Stimulated activated CD8-positive, alpha-beta memory T cell treated with anti-CD3 and anti-CD28 coated beads, Interleukin-4, amount 100 ng/mL, for 48 hours (primary cell): Measurements from ENCODE around the gene CNTNAP1.

Experiments used
- DNase-seq: peaks from one replicate; pipeline ENCODE4 v3.0.0-alpha.2; 2020

Gene CNTNAP1

DNA sequence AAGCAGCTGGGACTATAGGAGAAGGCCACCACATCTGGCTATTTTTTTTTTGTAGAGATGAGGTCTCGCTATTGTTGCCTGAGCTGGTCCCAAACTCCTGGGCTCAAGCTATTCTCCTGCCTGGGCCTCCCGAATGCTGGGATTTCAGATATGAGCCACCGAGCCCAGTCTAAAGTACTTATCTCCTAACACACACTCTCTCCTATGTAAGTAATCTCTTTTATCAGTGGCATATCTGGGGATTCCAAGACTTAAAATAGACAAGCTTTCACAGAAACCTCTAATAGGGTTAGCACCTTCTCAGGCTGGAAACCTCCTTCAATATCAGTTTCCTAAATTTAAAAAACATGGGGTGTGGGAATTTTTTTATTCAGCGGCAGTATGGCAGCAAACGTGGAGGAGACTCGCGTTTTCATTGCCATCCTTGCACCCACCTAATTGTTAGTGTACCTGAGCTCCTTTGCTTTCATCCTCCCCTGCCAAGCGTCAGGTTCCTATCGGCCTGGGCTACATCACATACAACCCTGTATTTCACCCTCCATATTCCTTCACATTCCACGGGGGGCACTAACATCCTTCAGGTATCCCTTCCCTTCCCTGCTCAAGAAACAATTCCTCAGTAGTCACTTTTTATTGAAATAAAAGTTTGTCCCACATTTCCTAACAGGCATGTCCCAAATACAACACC is 61.4 kb downstream of the CNTNAP1 start:
- DNase-seq: no peak

DNA sequence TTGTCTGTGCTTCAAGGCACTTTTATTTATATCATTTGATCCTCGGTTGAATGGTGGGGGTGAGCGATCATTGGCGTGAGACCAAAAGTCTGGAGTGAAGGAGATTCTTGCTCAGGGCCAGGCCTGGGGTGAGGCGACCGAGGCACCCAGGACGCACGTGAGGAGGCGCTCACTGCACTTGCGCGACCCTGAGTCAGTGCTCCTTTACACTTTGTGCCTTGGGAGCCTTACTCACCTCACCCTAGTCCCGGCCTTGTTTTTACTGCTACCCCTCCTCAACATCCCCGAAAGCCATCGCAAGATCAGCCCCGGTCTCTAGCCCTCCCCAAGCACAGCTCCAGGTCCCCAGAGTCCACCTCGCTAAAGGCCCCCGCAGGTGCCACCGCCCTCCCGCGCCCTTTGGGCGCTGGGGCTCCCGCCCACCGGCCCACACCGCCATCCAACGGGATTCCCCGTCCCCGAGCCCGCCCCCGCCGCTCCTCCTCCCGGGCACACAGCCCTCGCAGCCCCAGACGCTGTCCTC is 62.0 kb downstream of the CNTNAP1 start:
- peak; percentile 79 for DNase-seq

DNA sequence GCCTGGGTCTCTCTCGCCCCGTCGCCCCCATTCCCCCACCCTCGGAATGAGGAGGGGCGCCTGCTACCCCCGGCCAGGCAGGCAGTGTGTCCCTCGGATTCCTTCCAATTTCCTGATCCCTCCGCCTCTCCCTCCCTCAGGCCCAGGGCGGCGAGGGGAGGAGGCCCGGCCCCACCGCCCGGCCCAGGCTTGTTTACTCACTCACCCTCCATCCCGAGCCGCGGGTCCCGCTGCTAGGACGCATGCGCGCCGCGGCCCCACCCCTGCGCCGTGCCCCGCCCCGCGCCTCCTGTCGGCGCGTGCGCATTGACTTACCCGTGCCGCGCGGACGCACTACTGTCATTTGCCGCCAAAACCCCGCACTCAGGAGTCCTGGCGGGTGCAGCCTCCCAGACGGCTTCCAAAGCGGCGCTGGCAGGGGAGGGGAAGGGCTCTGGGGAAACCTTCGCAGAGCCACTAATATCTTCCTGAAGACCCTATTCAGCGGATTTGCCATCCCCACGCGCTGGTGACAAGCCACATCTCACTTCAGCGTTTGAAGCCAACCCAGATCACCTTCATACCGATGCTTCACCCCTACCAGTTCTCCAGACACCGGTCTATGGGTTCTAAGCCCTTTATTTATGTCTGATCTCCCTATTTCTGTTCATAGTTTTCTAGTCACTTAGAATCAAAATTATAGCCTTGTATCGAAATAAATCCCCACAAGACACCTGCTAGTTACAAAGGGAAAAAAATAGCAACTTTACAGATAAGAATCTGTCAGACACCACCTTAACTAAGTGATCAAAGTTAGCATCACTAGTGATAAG is 62.7 kb downstream of the CNTNAP1 start, which contains the start of gene EZH1:
Gene EZH1 (minus strand): TSS at position 235 of the 812 bp plus-strand sequence. CDS start 16,099 bp downstream, outside the sequence.
- DNase-seq: peak; percentile 92

DNA sequence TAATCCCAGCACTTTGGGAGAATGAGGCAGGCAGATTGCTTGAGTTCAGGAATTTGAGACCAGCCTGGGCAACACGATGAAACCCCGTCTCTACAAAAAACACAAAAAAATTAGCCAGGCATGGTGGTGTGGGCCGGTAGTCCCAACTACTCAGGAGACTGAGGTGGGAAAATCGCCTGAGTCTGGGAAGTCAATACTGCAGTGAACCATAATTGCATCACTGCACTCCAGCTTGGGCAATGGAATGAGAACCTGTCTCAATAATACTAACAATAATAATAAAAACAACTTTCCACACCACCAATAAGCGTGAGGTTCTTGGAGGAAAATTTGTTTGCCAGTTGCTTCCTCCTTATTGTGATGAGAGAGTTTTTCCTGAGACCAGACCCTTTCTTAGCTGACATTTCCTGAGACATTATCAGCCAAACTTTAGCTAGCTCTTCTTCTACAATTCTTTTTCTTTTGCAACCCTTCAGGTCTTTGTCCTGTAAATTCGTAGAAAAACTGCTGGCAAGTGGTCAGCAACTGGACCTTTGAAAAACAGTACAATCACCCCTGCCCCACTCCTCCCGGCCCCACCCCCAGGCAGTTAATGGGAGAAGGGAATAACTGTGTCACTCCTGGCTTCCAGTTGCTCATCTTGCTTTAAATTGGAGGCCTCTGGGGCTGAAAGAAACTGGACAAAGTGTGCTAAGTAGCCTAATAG is 66.0 kb downstream of the CNTNAP1 start:
- no peak for DNase-seq

- DNase-seq: no peak
Measured at GRCh38 chr17:42748908-42749798, 66.8 kb downstream of the CNTNAP1 start.
